Tibial nerve (tissue), 4 donors: ENCODE data around the gene DOCK1. TPM values are rescaled to one million over a fixed set of nuclear protein-coding genes. Genes with fewer than 3 reads are reported as not detected.

ENCODE experiments used
- DNase-seq, 2 donors: peaks; one replicate each; pipeline ENCODE4 v3.0.0-alpha.2; 2019; ENCODE audit warnings: low spot score in 2 of 2
- H3K27ac ChIP-seq, 4 donors: fragments of 200-600 bp; sonication (generic) in 3 of 4; one replicate each; pipeline ENCODE4 v1.5.1; 2017 to 2019; ENCODE audit warnings: mild to moderate bottlenecking in 1 of 4
- H3K27me3 ChIP-seq, 2 donors: fragments of 200-600 bp; sonication (generic) in 1 of 2; one replicate each; pipeline versions ENCODE4 v1.5.1 to v1.6.0; 2017 to 2019
- H3K36me3 ChIP-seq, 3 donors: fragments of 200-600 bp; sonication (generic); one replicate each; pipeline ENCODE4 v1.5.1; 2018 to 2019
- H3K4me1 ChIP-seq, 4 donors: fragments of 200-600 bp; sonication (generic) in 3 of 4; one replicate each; pipeline ENCODE4 v1.5.1; 2017 to 2019
- H3K4me3 ChIP-seq, 4 donors: fragments of 200-600 bp; sonication (generic) in 3 of 4; one replicate each; pipeline ENCODE4 v1.5.1; 2017 to 2019; ENCODE audit warnings: mild to moderate bottlenecking in 1 of 4, moderate library complexity in 1 of 4
- H3K9me3 ChIP-seq, 4 donors: fragments of 200-600 bp; sonication (generic) in 3 of 4; one replicate each; pipeline ENCODE4 v1.5.1; 2017 to 2019
- CTCF ChIP-seq, 5 experiments: fragments of 200-600 bp in 3 of 5; fragments of 450-650 bp in 2 of 5; sonication (generic) in 3 of 5; IDR thresholded peaks; one replicate each; pipeline ENCODE4 v1.5.1; 2016 to 2019; ENCODE audit warnings: antibody characterized with exemption in 5 of 5, mild to moderate bottlenecking in 3 of 5, moderate library complexity in 2 of 5
- EP300 ChIP-seq, 2 donors: sonication (generic); formaldehyde crosslinking; IDR thresholded peaks; one replicate each; pipeline ENCODE4 v1.6.1; 2017; ENCODE audit warnings: antibody characterized with exemption in 2 of 2, mild to moderate bottlenecking in 1 of 2
- POLR2A ChIP-seq, 2 donors: fragments of 450-650 bp; IDR thresholded peaks; one replicate each; pipeline ENCODE4 v1.6.1; 2017; ENCODE audit warnings: antibody characterized with exemption in 2 of 2, mild to moderate bottlenecking in 2 of 2, moderate library complexity in 2 of 2
- WGBS, 2 donors: methylation state at CpG; one replicate each; pipeline ENCODE4 v1.1.5; 2018; 5-methylcytosine and 5-hydroxymethylcytosine counted together
- total RNA-seq, 4 donors: library from RNA; depleted of rRNA; stranded (reverse); fragments of >200 nt; gene quantifications; one replicate each; pipeline ENCODE4 v1.1.0, GENCODE V29; 2016

The DOCK1 gene
- total RNA-seq, 4 donors from 2014 or later: 57.3 to 76.7 (median 63.7) TPM

- Histone ChIP-seq H3K27me3 (no peaks in the 10 kb centered on the region), H3K36me3 (peaks cover 0 to 32% (median 0%) of the 10 kb centered on the region in 3 donors), H3K9me3 (no peaks in the 10 kb centered on the region), H3K4me1 (peaks cover 0 to 37% (median 0%) of the 10 kb centered on the region in 4 donors), H3K4me3 (no peak overlapping the region), H3K27ac (peak overlapping the region in 2 of 4 donors; percentile 65 to 79)
- 15 to 20% methylated on average over 11 of the region's 11 CpGs for WGBS, 2 donors
- no peak for DNase-seq
- TF ChIP-seq CTCF (IDR thresholded peaks at IDR 0.05) (no peak), POLR2A (IDR thresholded peaks at IDR 0.05) (no peak), EP300 (IDR thresholded peaks at IDR 0.05) (no peak)
Observed at GRCh38 chr10:126972635-126973414, 67.6 kb downstream of the DOCK1 start.

DNA sequence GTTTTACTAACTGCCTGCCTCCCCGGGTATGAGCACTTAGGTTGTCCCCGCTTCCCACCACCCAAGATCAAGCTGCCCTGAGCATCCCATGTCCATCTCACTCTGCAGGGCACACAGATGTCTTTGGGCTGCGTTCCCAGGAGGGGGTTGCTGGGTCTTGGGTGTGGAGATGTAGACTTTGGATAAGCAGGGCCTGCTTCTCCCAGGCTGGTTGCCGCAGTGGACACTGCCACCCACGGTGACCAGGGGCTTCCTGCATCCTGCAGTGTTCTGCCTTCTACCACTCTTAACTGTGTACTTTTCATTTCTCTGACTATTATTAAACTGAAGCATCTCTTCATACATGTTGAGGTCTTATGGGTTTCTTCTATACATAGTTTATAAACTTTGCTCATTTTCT is 70.0 kb downstream of the DOCK1 start:
- DNase-seq: no peak
- Histone ChIP-seq H3K4me3 (no peak overlapping the region), H3K9me3 (no peaks in the 10 kb centered on the region), H3K4me1 (peaks cover 0 to 36% (median 0%) of the 10 kb centered on the region in 4 donors), H3K27me3 (no peaks in the 10 kb centered on the region), H3K36me3 (peaks cover 0 to 54% (median 0%) of the 10 kb centered on the region in 3 donors), H3K27ac (no peak overlapping the region)
- TF ChIP-seq POLR2A (IDR thresholded peaks at IDR 0.05) (no peak), EP300 (IDR thresholded peaks at IDR 0.05) (no peak), CTCF (IDR thresholded peaks at IDR 0.05) (no peak)
- WGBS, 2 donors: 87 to 90% methylated on average over 5 of the region's 5 CpGs

DNA sequence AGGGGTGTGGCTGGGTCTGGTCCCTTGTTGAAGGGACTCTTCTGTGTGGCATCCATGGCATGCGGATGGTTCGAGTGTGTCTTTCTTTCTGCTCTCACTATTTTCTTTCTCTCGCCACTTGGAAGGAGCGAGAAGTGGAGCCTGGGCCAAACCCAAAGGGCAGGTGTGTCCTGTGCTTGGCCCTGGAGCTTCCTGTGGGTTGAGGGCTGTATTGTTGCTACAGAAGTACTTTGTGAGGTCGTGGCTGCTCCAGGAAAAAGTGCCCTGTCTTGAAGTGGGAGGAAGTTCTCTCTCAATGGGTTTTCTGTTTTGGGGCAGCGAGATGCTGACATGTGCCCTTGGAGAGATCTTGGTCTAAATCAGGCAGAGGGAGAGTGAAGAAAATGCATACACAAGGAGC is 72.0 kb downstream of the DOCK1 start:
- no peak overlapping the region for H3K27ac ChIP-seq
- no peak for DNase-seq
- TF ChIP-seq CTCF (IDR thresholded peaks at IDR 0.05): no peak
- TF ChIP-seq EP300 (IDR thresholded peaks at IDR 0.05): no peak
- no peak for TF ChIP-seq POLR2A (IDR thresholded peaks at IDR 0.05)
- no peaks in the 10 kb centered on the region for H3K27me3 ChIP-seq
- H3K4me3 ChIP-seq: no peak overlapping the region
- H3K9me3 ChIP-seq: no peaks in the 10 kb centered on the region
- 36 to 73% methylated on average over 6 of the region's 6 CpGs for WGBS, 2 donors
- peaks cover 0 to 52% (median 0%) of the 10 kb centered on the region in 3 donors for H3K36me3 ChIP-seq
- H3K4me1 ChIP-seq: peaks cover 0 to 31% (median 0%) of the 10 kb centered on the region in 4 donors

- no peak for DNase-seq
- H3K4me1 ChIP-seq: peaks cover 0 to 14% (median 0%) of the 10 kb centered on the region in 4 donors
- WGBS, 2 donors: 84 to 91% methylated on average over 1 of the region's 1 CpG
- H3K27ac ChIP-seq: no peak overlapping the region
- TF ChIP-seq POLR2A (IDR thresholded peaks at IDR 0.05): no peak
- no peak for TF ChIP-seq CTCF (IDR thresholded peaks at IDR 0.05)
- no peak for TF ChIP-seq EP300 (IDR thresholded peaks at IDR 0.05)
- H3K36me3 ChIP-seq: peaks cover 0 to 66% (median 0%) of the 10 kb centered on the region in 3 donors
- H3K4me3 ChIP-seq: no peak overlapping the region
- no peaks in the 10 kb centered on the region for H3K9me3 ChIP-seq
- no peaks in the 10 kb centered on the region for H3K27me3 ChIP-seq
Observed at GRCh38 chr10:126979311-126979710, 74.1 kb downstream of the DOCK1 start.

DNA sequence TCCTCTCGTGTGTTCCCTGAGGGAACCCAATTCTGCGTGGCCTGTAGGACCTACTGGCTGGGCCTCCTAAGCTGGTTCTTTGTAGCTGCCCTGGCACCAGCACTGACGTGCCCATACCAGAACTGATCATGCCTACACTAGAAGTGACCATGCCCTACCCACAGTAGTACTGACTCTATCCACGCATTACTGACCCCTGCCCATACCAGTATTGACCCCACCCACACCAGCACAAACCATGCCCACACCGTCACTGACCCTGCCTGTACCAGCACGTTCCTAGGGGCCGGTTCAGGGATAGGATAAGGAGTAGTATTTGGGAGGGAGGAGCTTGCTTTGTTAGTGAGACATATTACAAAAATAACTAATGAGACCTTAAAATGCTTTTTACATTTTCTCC is 88.0 kb downstream of the DOCK1 start:
- no peak overlapping the region for H3K4me3 ChIP-seq
- WGBS, 2 donors: 81% methylated on average over 7 of the region's 7 CpGs
- H3K27me3 ChIP-seq: no peaks in the 10 kb centered on the region
- no peaks in the 10 kb centered on the region for H3K9me3 ChIP-seq
- no peak for TF ChIP-seq CTCF (IDR thresholded peaks at IDR 0.05)
- no peak for TF ChIP-seq EP300 (IDR thresholded peaks at IDR 0.05)
- no peak for TF ChIP-seq POLR2A (IDR thresholded peaks at IDR 0.05)
- H3K27ac ChIP-seq: no peak overlapping the region
- H3K36me3 ChIP-seq: peaks cover 0 to 86% (median 0%) of the 10 kb centered on the region in 3 donors
- no peak for DNase-seq
- no peaks in the 10 kb centered on the region for H3K4me1 ChIP-seq
